ENCODE results near the gene MALRD1.

MALRD1 gene

GRCh38 chr10:19048489-19048888 lies at the start of gene MALRD1:
TSS of gene MALRD1 (plus strand) at chr10:19048801. CDS start at chr10:19048939, 138 bp downstream.
- DNase-seq = no peak

GRCh38 chr10:19003341-19003740 lies 45.3 kb upstream of the MALRD1 start:
- DNase-seq = no peak

DNA sequence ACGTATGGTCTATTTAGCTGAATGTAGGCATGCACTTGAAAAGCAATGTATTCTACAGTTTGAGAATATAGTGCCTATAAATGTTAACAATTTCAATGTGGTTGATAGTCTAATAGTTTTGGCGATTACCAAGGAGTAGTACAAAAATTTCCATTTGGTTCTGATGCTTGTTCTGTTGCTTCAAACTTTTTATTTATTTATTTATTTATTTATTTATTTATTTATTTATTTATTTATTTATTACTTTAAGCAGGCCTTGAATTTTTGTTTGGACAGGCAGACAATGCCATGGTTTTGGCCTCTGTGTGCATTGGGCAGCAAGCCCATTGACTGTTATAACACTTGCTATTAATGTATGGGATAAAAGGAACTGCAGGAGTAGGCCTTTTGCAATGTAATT lies 36.5 kb upstream of the MALRD1 start:
- no peak for DNase-seq

DNA sequence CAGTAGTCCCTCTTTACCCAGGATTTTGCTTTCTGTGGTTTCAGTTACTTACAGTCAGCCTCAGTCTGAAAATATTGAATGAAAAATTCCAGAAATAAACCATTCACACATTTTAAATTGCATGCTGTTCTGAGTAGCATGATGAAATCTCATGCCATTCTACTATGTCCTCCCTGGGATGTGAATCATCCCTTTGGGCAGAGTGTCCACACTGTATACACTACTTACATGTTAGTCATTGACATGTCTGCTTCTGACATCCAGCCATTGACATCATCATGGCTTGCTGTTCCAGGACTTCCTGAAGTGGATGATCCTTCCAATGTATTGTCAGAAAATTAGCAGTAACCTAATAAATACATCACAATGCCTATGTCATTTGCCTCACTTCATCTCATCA lies 34.6 kb upstream of the MALRD1 start:
- no peak for DNase-seq

- no peak for DNase-seq
Observed at GRCh38 chr10:19014498-19014897, 34.1 kb upstream of the MALRD1 start.

- no peak for DNase-seq
Observed at GRCh38 chr10:19017116-19017890, 31.3 kb upstream of the MALRD1 start.

- no peak for DNase-seq
Observed at GRCh38 chr10:19021162-19021561, 27.4 kb upstream of the MALRD1 start.

DNA sequence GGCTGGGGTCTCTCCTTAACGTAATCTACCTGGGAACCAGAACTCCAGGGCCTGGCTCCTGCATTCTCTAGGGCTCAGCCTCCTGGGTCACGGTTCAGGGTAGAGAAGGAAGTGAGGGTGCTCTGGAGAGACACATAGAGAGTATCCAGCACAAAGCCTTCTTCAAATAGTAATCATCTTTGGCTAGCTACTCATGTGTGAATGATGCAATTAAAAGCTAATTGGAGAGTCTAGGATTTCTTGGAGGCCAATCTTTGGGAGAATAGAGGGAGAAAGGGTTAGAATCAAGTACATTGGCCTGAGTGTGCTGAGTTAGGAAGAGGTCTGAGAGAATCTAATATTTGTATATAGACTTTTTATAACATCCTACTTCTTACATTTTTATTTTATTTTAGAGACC lies 24.0 kb upstream of the MALRD1 start:
- DNase-seq = no peak

GRCh38 chr10:19031763-19032162 lies 16.8 kb upstream of the MALRD1 start:
- DNase-seq = no peak

GRCh38 chr10:19033741-19034140 lies 14.9 kb upstream of the MALRD1 start:
- no peak for DNase-seq

GRCh38 chr10:19041171-19041570 lies 7.4 kb upstream of the MALRD1 start:
- DNase-seq = no peak

DNA sequence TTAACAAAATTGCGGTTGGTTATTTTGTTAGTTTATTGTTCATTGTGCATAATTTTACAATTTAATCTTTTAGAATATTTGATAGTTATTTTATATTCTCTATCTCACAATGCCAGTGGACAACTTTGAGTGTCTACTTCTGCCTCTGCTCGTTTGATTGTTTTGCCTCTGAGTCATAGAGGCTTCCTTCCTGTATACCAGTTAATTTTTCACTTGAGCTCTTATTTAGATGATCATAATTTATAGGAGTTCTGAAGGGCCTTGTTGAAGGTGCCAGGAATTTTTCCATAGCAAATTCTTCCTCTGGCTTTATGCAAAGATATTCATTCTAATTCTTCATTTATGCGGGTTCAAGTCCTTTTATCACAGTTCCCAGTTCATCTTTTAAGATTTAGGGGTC lies 5.2 kb upstream of the MALRD1 start:
- no peak for DNase-seq

DNA sequence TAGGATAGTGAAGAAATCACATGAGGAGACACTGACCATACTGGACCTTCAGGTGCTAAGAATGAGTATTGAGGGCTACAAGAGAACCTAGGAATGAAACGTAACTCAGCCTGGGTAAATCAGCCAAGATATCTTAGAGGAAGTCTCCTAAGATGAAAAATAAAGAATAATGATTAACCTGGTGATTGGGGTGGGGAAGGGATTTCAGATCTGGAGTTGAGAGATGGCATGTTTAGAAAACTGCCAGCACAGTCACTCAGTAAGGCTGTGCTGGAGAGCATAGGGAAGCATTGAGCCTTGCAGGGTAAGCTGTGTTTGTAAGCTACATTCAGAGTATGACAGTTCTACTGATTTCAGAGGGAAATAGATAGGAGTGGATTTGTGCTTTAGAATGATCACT lies 1.9 kb upstream of the MALRD1 start:
- no peak for DNase-seq

DNA sequence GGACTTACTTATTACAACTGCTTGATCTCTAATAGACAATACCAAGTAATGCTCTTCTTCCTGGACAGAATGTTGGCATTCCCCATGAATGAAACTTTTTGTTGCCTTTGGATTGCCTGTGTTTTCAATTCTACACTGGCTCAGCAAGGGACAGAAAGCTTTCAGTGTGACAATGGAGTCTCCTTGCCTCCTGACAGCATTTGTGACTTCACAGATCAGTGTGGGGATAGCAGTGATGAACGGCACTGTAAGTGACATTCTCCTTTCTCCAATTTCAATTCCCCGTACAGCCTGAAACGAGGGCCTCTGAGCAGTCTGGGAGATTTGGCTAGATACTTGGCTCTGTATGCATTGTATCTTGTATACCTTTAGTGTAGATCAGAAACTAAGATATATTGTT lies 290 bp downstream of the MALRD1 start:
- no peak for DNase-seq

DNA sequence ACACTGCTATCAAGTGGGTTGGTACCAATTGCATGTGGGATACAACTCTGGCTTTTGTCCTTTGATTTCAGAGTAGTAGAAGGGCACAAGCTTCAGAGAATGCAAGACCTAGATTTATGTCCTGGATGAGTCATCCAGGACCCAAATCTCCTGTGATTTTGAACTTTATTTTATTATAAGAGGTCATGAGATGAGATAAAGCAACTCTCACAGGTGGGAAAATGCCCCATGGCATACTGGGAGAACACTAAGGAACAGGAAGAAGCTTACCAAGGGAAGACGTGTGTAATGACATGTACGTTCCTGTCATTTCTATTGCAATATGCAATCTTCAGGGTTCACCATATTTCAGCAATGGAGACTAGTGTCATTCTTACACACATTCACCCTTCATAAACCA lies 966 bp downstream of the MALRD1 start:
- no peak for DNase-seq

DNA sequence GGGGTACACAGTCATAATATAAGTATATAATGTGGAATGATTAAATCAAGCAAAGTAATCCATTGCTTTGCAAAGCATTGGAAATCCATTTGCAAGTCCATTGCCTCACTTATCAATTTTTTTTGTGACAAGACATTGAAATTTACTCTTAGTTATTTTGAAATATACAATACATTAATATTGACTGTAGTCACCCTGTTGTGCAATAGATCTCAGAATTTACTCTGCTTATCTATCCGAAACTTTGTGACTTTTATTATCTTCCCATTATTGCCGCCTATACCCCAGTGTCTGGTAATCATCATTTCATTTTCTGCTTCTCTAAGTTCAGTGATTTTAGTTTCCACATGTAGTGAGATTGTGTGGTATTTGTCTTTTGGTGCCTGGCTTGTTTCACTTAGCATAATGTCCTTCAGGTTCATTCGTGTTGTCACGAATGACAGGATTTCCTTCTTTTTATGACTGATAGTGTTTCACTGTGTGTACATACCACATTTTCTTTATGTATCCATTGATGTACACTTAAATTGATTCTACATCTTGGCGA lies 5.8 kb downstream of the MALRD1 start:
- no peak for DNase-seq

DNA sequence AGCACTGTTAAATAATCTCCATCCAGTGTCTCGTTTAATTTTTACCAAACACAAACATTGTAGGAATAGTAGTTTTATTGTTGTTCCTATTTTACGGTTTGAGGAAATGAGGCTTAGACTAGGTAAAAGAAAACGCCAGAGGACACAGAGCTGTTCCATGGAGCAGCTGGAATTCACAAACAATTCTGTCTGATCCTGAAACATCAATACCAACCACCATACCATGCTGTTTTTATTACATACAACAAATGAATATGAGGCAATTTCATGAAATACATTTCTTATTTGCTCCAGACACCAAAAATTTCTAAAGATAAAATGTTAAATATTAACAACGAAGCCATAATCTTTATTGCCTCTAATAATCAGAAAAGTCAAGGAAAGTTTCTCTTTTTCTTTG lies 9.4 kb downstream of the MALRD1 start:
- DNase-seq = no peak

GRCh38 chr10:19063986-19064385 lies 15.4 kb downstream of the MALRD1 start:
- no peak for DNase-seq

DNA sequence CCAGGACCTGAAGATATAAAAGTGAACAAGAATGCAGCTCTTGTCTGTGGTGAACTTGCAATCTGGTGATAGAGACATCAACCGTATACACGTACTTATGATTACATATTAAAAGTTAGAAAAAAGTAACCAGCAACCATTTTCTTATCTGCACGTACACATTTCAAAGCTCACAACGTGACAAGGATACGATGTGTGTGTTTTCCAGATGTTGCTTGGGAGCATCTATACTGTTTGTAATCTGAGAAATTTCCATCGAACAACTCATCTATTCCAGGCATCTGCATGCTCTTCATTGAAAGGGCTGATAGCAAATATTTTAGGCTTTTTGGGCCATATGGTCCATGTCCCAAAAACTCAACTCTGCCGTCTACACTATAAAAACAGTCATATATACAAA lies 23.3 kb downstream of the MALRD1 start:
- DNase-seq = no peak

- DNase-seq = no peak
Observed at GRCh38 chr10:19077276-19077675, 28.7 kb downstream of the MALRD1 start.

DNA sequence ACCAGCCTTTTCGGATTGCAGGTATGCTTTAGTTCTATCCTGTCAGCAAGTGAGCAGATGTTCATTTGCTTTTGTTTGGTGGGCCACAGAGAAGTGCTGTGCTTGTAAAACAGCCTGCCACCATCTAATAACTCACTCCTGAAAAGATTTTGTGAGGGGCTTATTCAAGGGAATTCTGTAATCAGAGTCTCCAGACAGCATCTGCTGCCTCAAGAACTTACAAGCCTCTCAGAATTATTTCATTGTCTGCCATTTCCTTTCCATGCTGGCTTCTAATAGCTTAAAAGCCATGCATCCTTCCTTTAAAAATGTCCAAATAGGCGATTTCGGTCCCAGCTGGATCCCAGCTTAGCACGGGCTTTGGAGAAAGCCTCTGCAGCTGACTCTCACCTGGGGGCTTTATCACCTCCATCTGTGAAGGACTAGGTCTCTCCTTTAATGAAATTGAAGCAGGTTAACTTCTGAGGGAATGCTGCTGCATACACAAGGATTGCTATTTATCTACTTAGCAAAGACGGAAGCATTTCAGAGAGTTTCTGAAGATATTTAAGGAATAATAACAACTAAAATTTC lies 48.0 kb downstream of the MALRD1 start:
- no peak for DNase-seq

- DNase-seq = no peak
Observed at GRCh38 chr10:19097151-19097550, 48.5 kb downstream of the MALRD1 start.

GRCh38 chr10:19098803-19099202 lies 50.2 kb downstream of the MALRD1 start:
- no peak for DNase-seq

- no peak for DNase-seq
Observed at GRCh38 chr10:19107406-19107805, 58.8 kb downstream of the MALRD1 start.
